A549 (cell line): ENCODE data around the gene BICDL1. TPM values are rescaled to one million over a fixed set of nuclear protein-coding genes. Genes with fewer than 3 reads are reported as not detected.

Experiments
- ATAC-seq, 2 experiments: fragments of 200-7000 bp in 1 of 2; fragments of >200 bp in 1 of 2; cut with Nextera tagmentation in 1 of 2; cut with Tn5 transposase in 1 of 2; 3 replicates each; pipeline versions ENCODE4 v1.8.0 to v1.9.1; 2018 to 2020; ENCODE audit warnings: mild to moderate bottlenecking in 1 of 2, moderate library complexity in 1 of 2
- CTCF ChIA-PET: fragments of 300-600 bp; sonication (Branson Sonifier 250); formaldehyde crosslinking; extraction: SDS; loops from one replicate; lab custom pipeline; 2021; ENCODE audit warnings: antibody characterized with exemption, inconsistent platforms; lab: Yijun Ruan, JAX
- POLR2A ChIA-PET: fragments of 350-600 bp; formaldehyde crosslinking; extraction: SDS; loops from one replicate; lab custom pipeline; 2021; ENCODE audit warnings: antibody characterized with exemption, inconsistent platforms; lab: Yijun Ruan, JAX
- DNase-seq, 2 experiments: peaks; one replicate each; pipeline versions ENCODE4 v3.0.0 to v3.0.0-alpha.2; 2011 to 2016; ENCODE audit warnings: low read depth in 1 of 2, low spot score in 1 of 2
- FAIRE-seq: peaks from 2 replicates; lab custom pipeline; 2011; peaks lifted over from hg19 to GRCh38; lab: Jason Lieb, UNC
- H3K27ac ChIP-seq, 2 experiments: fragments of >200 bp; sonication (Bioruptor Twin); formaldehyde crosslinking; 3 replicates each; pipeline ENCODE4 v1.5.1; 2016 to 2017
- H3K4me1 ChIP-seq: fragments of >200 bp; sonication (Bioruptor Twin); formaldehyde crosslinking; 3 replicates; pipeline ENCODE4 v1.6.1; 2016
- H3K4me2 ChIP-seq: fragments of >200 bp; sonication (Bioruptor Twin); formaldehyde crosslinking; 3 replicates; pipeline ENCODE4 v1.6.1; 2016
- H3K4me3 ChIP-seq: fragments of >200 bp; sonication (Bioruptor Twin); formaldehyde crosslinking; 3 replicates; pipeline ENCODE4 v1.5.1; 2016
- H3K9me3 ChIP-seq: fragments of >200 bp; sonication (Bioruptor Twin); formaldehyde crosslinking; 3 replicates; pipeline ENCODE4 v1.6.1; 2016
- BHLHE40 ChIP-seq: IDR thresholded peaks from 2 replicates; pipeline ENCODE4 v1.6.1; 2012; ENCODE audit warnings: low read depth, low read length, inconsistent platforms
- CBX8 ChIP-seq: fragments of 200-600 bp; sonication (generic); IDR thresholded peaks from 2 replicates; pipeline ENCODE4 v1.6.1; 2016
- CEBPB ChIP-seq, 2 experiments: fragments of >200 bp in 1 of 2; sonication (Bioruptor Twin) in 1 of 2; formaldehyde crosslinking in 1 of 2; IDR thresholded peaks; 2 replicates each; pipeline ENCODE4 v1.6.1; 2012 to 2016
- EP300 ChIP-seq, 2 experiments: fragments of >200 bp; sonication (Bioruptor Twin); formaldehyde crosslinking; IDR thresholded peaks; 2 replicates in 1 of 2; 3 replicates in 1 of 2; pipeline ENCODE4 v1.6.1; 2016 to 2017
- ESRRA ChIP-seq: fragments of 150-350 bp; IDR thresholded peaks from 2 replicates; pipeline ENCODE4 v1.6.1; 2014; ENCODE audit warnings: mild to moderate bottlenecking, low read length, borderline replicate concordance
- FOSL2 ChIP-seq, 2 experiments: fragments of 450-650 bp in 1 of 2; fragments of >200 bp in 1 of 2; sonication (Bioruptor Twin) in 1 of 2; formaldehyde crosslinking; IDR thresholded peaks; 2 replicates each; pipeline versions ENCODE4 v1.5.0 to v1.6.1; 2016 to 2020; ENCODE audit warnings: mild to moderate bottlenecking in 1 of 2, moderate library complexity in 1 of 2
- HES2 ChIP-seq: fragments of >200 bp; sonication (Bioruptor Twin); formaldehyde crosslinking; IDR thresholded peaks from 2 replicates; pipeline ENCODE4 v1.6.1; 2016
- HMGXB4 ChIP-seq: fragments of 250-450 bp; sonication (Bioruptor Pico); IDR thresholded peaks from 2 replicates; pipeline ENCODE4 v1.5.0; 2021; ENCODE audit warnings: mild to moderate bottlenecking, moderate library complexity, borderline replicate concordance
- HOXA7 ChIP-seq: fragments of 250-450 bp; sonication (Bioruptor Pico); IDR thresholded peaks from 2 replicates; pipeline ENCODE4 v1.5.0; 2020; ENCODE audit warnings: mild to moderate bottlenecking, moderate library complexity
- KDM1A ChIP-seq: fragments of 200-600 bp; sonication (generic); IDR thresholded peaks from 2 replicates; pipeline ENCODE4 v1.6.1; 2016; ENCODE audit warnings: low read depth, mild to moderate bottlenecking
- MAX ChIP-seq: IDR thresholded peaks from 2 replicates; pipeline ENCODE4 v1.6.1; 2012
- MAZ ChIP-seq: fragments of 150-350 bp; IDR thresholded peaks from 2 replicates; pipeline ENCODE4 v1.6.1; 2014; ENCODE audit warnings: antibody characterized with exemption, low read depth, low read length, borderline replicate concordance
- MYC ChIP-seq: IDR thresholded peaks from 2 replicates; pipeline ENCODE4 v1.6.1; 2012; ENCODE audit warnings: mild to moderate bottlenecking, inconsistent platforms, low read length, improper control_type of control experiment, borderline replicate concordance
- NFE2L2 ChIP-seq: fragments of 150-350 bp; conservative IDR thresholded peaks from 2 replicates; pipeline ENCODE4 v1.6.1; 2014; ENCODE audit warnings: low read length
- NPAS2 ChIP-seq: fragments of 250-450 bp; sonication (Bioruptor Pico); IDR thresholded peaks from 2 replicates; pipeline ENCODE4 v1.8.0; 2022; ENCODE audit warnings: mild to moderate bottlenecking, moderate library complexity, borderline replicate concordance
- PHF8 ChIP-seq: fragments of 200-600 bp; sonication (generic); IDR thresholded peaks from 2 replicates; pipeline ENCODE4 v1.6.1; 2016; ENCODE audit warnings: low read depth, mild to moderate bottlenecking, antibody characterized with exemption, moderate library complexity, borderline replicate concordance
- POLR2A ChIP-seq: IDR thresholded peaks from 2 replicates; pipeline ENCODE4 v1.6.1; 2012; ENCODE audit warnings: mild to moderate bottlenecking, low read length
- POLR2AphosphoS2 ChIP-seq: conservative IDR thresholded peaks from 2 replicates; pipeline ENCODE4 v1.6.1; 2012; ENCODE audit warnings: low read length, improper control_type of control experiment, inconsistent platforms
- RARB ChIP-seq: fragments of 250-450 bp; sonication (Bioruptor Pico); IDR thresholded peaks from 2 replicates; pipeline ENCODE4 v1.8.0; 2021; ENCODE audit warnings: mild to moderate bottlenecking, moderate library complexity
- TFCP2L1 ChIP-seq: fragments of 250-450 bp; sonication (Bioruptor Pico); IDR thresholded peaks from 2 replicates; pipeline ENCODE4 v1.5.0; 2021; ENCODE audit warnings: mild to moderate bottlenecking
- ZC3H11A ChIP-seq: fragments of 450-650 bp; IDR thresholded peaks from 2 replicates; pipeline ENCODE4 v1.6.1; 2014; ENCODE audit warnings: antibody characterized with exemption, mild to moderate bottlenecking
- ZNF302 ChIP-seq: fragments of 250-450 bp; sonication (Bioruptor Pico); IDR thresholded peaks from 2 replicates; pipeline ENCODE4 v1.9.0; 2021; ENCODE audit warnings: inconsistent platforms, mild to moderate bottlenecking, moderate library complexity
- WGBS: methylation state at CpG from one replicate; pipeline ENCODE4 v1.1.6; 2017; ENCODE audit errors: missing lambda C conversion rate; 5-methylcytosine and 5-hydroxymethylcytosine counted together
- polyA plus RNA-seq, 4 experiments: library from polyadenylated mRNA; depleted of rRNA in 3 of 4; stranded (reverse); fragments of >200 nt; fragmentation: RNase III in 1 of 4; extraction: RNeasy Plus Mini Kit Qiagen cat#74134 plus additional on column Dnase treatment in 1 of 4; gene quantifications; 2 replicates in 3 of 4; 3 replicates in 1 of 4; pipeline ENCODE4 v1.2.3, GENCODE V29; 2011 to 2017
- TF ChIP-seq, protein P1 (sequence below): fragments of 250-450 bp; sonication (Bioruptor Pico); IDR thresholded peaks from 2 replicates; pipeline ENCODE4 v1.5.0; 2020; ENCODE audit warnings: low read depth, mild to moderate bottlenecking, moderate library complexity
- TF ChIP-seq, protein P2 (sequence below): IDR thresholded peaks from 2 replicates; pipeline ENCODE4 v1.6.1; 2012; ENCODE audit warnings: low read depth, borderline replicate concordance

The BICDL1 gene
- polyA plus RNA-seq, 2 of the 4 experiments (the other 2 are of a cell fraction): 3.8 to 4.5 TPM

GRCh38 chr12:120126635-120127005 lies 137.6 kb downstream of the BICDL1 start:
- FAIRE-seq (no peak), DNase-seq (no peak), ATAC-seq (no peak)
- Histone ChIP-seq H3K27ac (no peak overlapping the region), H3K9me3 (no peaks in the 10 kb centered on the region), H3K4me1 (no peaks in the 10 kb centered on the region), H3K4me3 (no peak overlapping the region), H3K4me2 (no peak overlapping the region)
- TF ChIP-seq HES2 (no peak), NPAS2 (CRISPR knock-in tag) (no peak), TFCP2L1 (CRISPR knock-in tag) (no peak), MYC (no peak), KDM1A (no peak), POLR2A (no peak), FOSL2 (IDR thresholded peaks at IDR 0.05) (no peak), FOSL2 (CRISPR knock-in tag; IDR thresholded peaks at IDR 0.05) (no peak), BHLHE40 (no peak), HMGXB4 (no peak), MAZ (no peak), RARB (no peak), HOXA7 (CRISPR knock-in tag) (no peak)
- ChIA-PET POLR2A (interaction anchor here (2.1 to 2.4 kb wide), 2 partner anchors 10 to 74 kb away, joined by 5 to 9 read pairs; partner anchors contain the start of genes RAB35 and RPLP0), CTCF (interaction anchor here (0.9 to 1.8 kb wide), 4 partner anchors 9 to 11 kb away, joined by 3 to 5 read pairs (median 4); partner anchors contain the start of gene RAB35)
- 91% methylated on average over 2 of the region's 2 CpGs for WGBS

DNA sequence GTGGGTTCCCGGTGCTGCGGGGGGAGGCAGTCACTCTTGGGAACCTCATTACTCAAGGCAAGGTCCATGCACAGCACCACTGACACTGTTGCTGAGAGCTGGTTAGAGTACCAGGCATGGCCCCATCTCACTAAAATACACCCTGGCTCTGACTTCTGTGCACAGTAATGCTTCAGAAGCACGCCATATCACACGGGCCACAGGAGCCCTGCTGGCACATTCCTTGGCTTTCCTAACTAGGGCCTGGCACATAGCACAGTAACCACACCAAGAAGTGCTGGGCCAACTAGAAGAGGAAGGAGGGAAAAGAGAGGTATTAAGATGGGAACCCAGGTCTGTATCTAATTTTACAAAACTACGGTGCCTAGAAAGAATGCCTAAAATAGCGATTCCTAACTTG lies 141.0 kb downstream of the BICDL1 start:
- WGBS: 88% methylated on average over 6 of the region's 6 CpGs
- ATAC-seq (no peak), FAIRE-seq (no peak), DNase-seq (no peak)
- no peaks in the 10 kb centered on the region for H3K9me3 ChIP-seq
- TF ChIP-seq ESRRA (no peak), ZNF302 (CRISPR knock-in tag) (no peak), ZC3H11A (no peak), CEBPB (IDR thresholded peaks at IDR 0.05) (no peak), RARB (no peak)
- TF ChIP-seq, protein P1, sequence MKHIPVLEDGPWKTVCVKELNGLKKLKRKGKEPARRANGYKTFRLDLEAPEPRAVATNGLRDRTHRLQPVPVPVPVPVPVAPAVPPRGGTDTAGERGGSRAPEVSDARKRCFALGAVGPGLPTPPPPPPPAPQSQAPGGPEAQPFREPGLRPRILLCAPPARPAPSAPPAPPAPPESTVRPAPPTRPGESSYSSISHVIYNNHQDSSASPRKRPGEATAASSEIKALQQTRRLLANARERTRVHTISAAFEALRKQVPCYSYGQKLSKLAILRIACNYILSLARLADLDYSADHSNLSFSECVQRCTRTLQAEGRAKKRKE: no peak
- TF ChIP-seq, protein P2, sequence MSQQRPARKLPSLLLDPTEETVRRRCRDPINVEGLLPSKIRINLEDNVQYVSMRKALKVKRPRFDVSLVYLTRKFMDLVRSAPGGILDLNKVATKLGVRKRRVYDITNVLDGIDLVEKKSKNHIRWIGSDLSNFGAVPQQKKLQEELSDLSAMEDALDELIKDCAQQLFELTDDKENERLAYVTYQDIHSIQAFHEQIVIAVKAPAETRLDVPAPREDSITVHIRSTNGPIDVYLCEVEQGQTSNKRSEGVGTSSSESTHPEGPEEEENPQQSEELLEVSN: no peak
- no peak overlapping the region for H3K27ac ChIP-seq
- no peak overlapping the region for H3K4me2 ChIP-seq
- ChIA-PET CTCF (no interaction called here), POLR2A (no interaction called here)
- H3K4me3 ChIP-seq: no peak overlapping the region
- no peaks in the 10 kb centered on the region for H3K4me1 ChIP-seq

GRCh38 chr12:120131116-120131515 lies 142.1 kb downstream of the BICDL1 start:
- POLR2A ChIA-PET: interaction anchor here (1.0 kb wide), 1 partner anchor 70 kb away, joined by 3 read pairs; the partner anchor contains the start of gene RPLP0
- no peak for TF ChIP-seq NFE2L2
- TF ChIP-seq EP300 (IDR thresholded peaks at IDR 0.05): no peak
- no peak for TF ChIP-seq PHF8
- no peak for TF ChIP-seq POLR2AphosphoS2
- no peak for TF ChIP-seq HMGXB4
- TF ChIP-seq CBX8: no peak
- TF ChIP-seq MAX: no peak
- no peak for TF ChIP-seq NPAS2 (CRISPR knock-in tag)
- TF ChIP-seq, protein P1: no peak
- WGBS: 95% methylated on average over 14 of the region's 15 CpGs
- Histone ChIP-seq H3K4me1 (no peaks in the 10 kb centered on the region), H3K4me2 (no peak overlapping the region), H3K4me3 (no peak overlapping the region), H3K27ac (no peak overlapping the region), H3K9me3 (no peaks in the 10 kb centered on the region)
- ATAC-seq (no peak; a peak in 1 of 6 replicates), FAIRE-seq (no peak), DNase-seq (no peak)
- CTCF ChIA-PET: interaction anchor here (1.1 kb wide), 1 partner anchor 16 kb away, joined by 3 read pairs; no protein-coding TSS in a partner anchor
